Keratinocyte (primary cell): ENCODE measurements around the gene B3GNT9.

Experiments used
- CTCF ChIP-seq, 3 experiments: IDR thresholded peaks in 1 of 3; conservative IDR thresholded peaks in 1 of 3; optimal IDR thresholded peaks in 1 of 3; 2 replicates in 2 of 3; 3 replicates in 1 of 3; pipeline versions ENCODE3 to v1.5.1; 2011; ENCODE audit warnings: low read length in 3 of 3, mild to moderate bottlenecking in 3 of 3, moderate library complexity in 2 of 3, control low read depth in 1 of 3, inconsistent platforms in 1 of 3; ENCODE audit not compliant: insufficient read depth in 2 of 3; ENCODE audit errors: extremely low read depth in 1 of 3
- EZH2 ChIP-seq: IDR thresholded peaks from one replicate; pipeline ENCODE4 v1.6.1; 2012; ENCODE audit warnings: inconsistent platforms, mild to moderate bottlenecking, low read length, moderate library complexity

GRCh38 chr16:67170949-67171649, 20.3 kb upstream of the B3GNT9 start:
- no peak for TF ChIP-seq CTCF (optimal IDR thresholded peaks at IDR 0.05 in 1 of 3, IDR thresholded peaks at IDR 0.05 in 1 of 3, conservative IDR thresholded peaks at IDR 0.05 in 1 of 3; ENCODE audit: extremely low read depth in 1 of 3, insufficient read depth in 2 of 3, low read length in 3 of 3)
- no peak for TF ChIP-seq EZH2
